ENCODE data around the gene AMOTL1.

Gene AMOTL1

DNA sequence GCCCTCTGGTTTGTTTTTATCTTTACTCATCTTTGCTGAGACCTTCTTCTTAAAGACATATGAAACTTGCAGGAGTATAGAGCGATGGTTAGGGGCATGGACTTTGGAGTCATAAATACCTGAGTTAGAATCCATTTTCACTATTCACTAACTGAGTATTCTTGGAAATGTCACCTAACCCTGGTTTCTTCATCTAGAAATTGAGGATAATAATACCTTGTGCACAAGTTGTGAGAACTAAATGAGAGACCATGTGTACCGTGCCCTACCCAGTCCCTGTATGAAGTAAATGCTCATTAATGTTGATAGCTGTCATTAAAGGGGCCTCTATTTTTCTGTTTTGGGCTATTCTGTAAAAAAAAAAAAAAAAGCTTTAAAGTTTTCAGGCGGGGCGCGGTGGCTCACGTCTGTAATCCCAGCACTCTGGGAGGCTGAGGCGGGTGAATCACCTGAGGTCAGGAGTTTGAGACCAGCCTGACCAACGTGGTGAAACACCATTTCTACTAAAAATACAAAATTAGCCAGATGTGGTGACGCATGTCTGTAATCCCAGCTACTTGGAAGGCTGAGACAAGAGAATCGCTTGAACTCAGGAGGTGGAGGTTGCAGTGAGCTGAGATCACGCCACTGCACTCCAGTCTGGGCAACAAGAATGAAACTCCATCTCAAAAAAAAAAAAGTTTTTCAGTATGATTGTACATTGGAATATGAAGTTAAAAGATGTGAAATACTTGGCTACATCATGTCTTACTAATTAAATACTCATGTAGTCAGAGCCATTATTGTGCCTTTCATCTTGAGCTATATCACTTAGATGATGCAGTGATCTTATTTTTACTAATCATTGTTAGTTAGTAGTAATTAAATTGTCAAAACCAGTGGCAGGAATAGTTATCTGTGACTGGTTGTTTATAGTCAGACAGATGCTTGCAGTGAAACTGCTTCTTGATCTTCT, 95.0 kb downstream of the AMOTL1 start:
- no peak overlapping the region for H3K27ac ChIP-seq (ENCODE audit: low read length)
- no peaks in the 10 kb centered on the region for H3K9me3 ChIP-seq (ENCODE audit: control insufficient read depth, low read depth, low read length)
- H3K4me1 ChIP-seq (ENCODE audit: control insufficient read depth, low read depth, low read length): peaks cover 11% of the 10 kb centered on the region
- no peaks in the 10 kb centered on the region for H3K27me3 ChIP-seq (ENCODE audit: control insufficient read depth, insufficient read depth, low read length)
- peaks cover 33% of the 10 kb centered on the region for H3K36me3 ChIP-seq (ENCODE audit: control insufficient read depth, low read depth, low read length)
- H3K4me3 ChIP-seq (ENCODE audit: low read length): no peak overlapping the region
- no peak overlapping the region for H3K9ac ChIP-seq (ENCODE audit: low read length)

- Histone ChIP-seq H3K4me3 (ENCODE audit: low read length) (no peak overlapping the region), H3K36me3 (ENCODE audit: control insufficient read depth, low read depth, low read length) (peaks cover 33% of the 10 kb centered on the region), H3K4me1 (ENCODE audit: control insufficient read depth, low read depth, low read length) (peaks cover 11% of the 10 kb centered on the region), H3K27me3 (ENCODE audit: control insufficient read depth, insufficient read depth, low read length) (no peaks in the 10 kb centered on the region), H3K9me3 (ENCODE audit: control insufficient read depth, low read depth, low read length) (no peaks in the 10 kb centered on the region), H3K9ac (ENCODE audit: low read length) (no peak overlapping the region), H3K27ac (ENCODE audit: low read length) (no peak overlapping the region)
These were observed 96.4 kb downstream of the AMOTL1 start for GRCh38 chr11:94864506-94865045.

- no peaks in the 10 kb centered on the region for H3K27me3 ChIP-seq (ENCODE audit: control insufficient read depth, insufficient read depth, low read length)
- no peak overlapping the region for H3K9ac ChIP-seq (ENCODE audit: low read length)
- H3K9me3 ChIP-seq (ENCODE audit: control insufficient read depth, low read depth, low read length): no peaks in the 10 kb centered on the region
- H3K27ac ChIP-seq (ENCODE audit: low read length): no peak overlapping the region
- H3K4me1 ChIP-seq (ENCODE audit: control insufficient read depth, low read depth, low read length): peaks cover 11% of the 10 kb centered on the region
- no peak overlapping the region for H3K4me3 ChIP-seq (ENCODE audit: low read length)
- H3K36me3 ChIP-seq (ENCODE audit: control insufficient read depth, low read depth, low read length): peaks cover 37% of the 10 kb centered on the region
These were observed 98.2 kb downstream of the AMOTL1 start for GRCh38 chr11:94866231-94866822.

- no peaks in the 10 kb centered on the region for H3K9me3 ChIP-seq (ENCODE audit: control insufficient read depth, low read depth, low read length)
- H3K27ac ChIP-seq (ENCODE audit: low read length): no peak overlapping the region
- H3K36me3 ChIP-seq (ENCODE audit: control insufficient read depth, low read depth, low read length): peaks cover 35% of the 10 kb centered on the region
- H3K27me3 ChIP-seq (ENCODE audit: control insufficient read depth, insufficient read depth, low read length): no peaks in the 10 kb centered on the region
- no peak overlapping the region for H3K4me3 ChIP-seq (ENCODE audit: low read length)
- peaks cover 11% of the 10 kb centered on the region for H3K4me1 ChIP-seq (ENCODE audit: control insufficient read depth, low read depth, low read length)
- H3K9ac ChIP-seq (ENCODE audit: low read length): no peak overlapping the region
These were observed 99.0 kb downstream of the AMOTL1 start for GRCh38 chr11:94866936-94867795.

DNA sequence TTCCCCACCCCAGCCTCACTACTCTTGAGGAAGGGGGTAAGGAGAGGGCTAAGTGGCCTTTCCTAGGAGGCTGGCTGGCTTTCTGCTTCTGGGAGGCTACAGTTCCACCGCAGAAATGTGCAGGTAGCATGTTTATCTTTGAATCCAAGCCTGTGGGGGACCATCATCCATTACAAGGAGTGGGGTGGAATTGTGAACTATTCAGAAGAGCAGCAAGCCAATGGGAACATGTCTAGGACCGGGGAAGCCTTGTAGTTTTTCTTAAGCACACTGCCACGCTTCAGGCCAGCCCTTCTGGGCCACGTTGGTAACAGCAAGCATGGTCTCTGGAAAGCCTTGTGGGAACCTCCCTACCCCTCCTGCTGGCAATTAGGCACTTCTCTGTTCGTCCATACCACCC, 100.3 kb downstream of the AMOTL1 start:
- H3K27me3 ChIP-seq (ENCODE audit: control insufficient read depth, insufficient read depth, low read length): no peaks in the 10 kb centered on the region
- peaks cover 11% of the 10 kb centered on the region for H3K4me1 ChIP-seq (ENCODE audit: control insufficient read depth, low read depth, low read length)
- no peaks in the 10 kb centered on the region for H3K9me3 ChIP-seq (ENCODE audit: control insufficient read depth, low read depth, low read length)
- H3K4me3 ChIP-seq (ENCODE audit: low read length): no peak overlapping the region
- no peak overlapping the region for H3K9ac ChIP-seq (ENCODE audit: low read length)
- H3K36me3 ChIP-seq (ENCODE audit: control insufficient read depth, low read depth, low read length): peaks cover 35% of the 10 kb centered on the region
- no peak overlapping the region for H3K27ac ChIP-seq (ENCODE audit: low read length)

DNA sequence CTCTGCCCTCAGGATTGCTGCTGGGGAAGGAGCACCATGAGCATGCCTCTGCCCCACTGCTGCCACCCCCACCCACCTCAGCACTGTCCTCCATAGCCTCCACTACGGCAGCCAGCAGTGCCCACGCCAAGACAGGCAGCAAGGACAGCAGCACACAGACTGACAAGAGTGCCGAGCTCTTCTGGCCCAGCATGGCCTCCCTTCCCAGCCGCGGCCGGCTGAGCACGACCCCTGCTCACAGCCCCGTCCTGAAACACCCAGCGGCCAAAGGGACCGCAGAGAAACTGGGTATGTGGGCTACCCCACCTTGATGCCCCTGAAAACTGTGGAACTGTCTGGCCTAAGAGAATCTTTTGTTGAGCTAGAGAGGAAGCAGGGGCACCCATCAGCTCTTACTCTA, 101.0 kb downstream of the AMOTL1 start:
- Histone ChIP-seq H3K4me3 (ENCODE audit: low read length) (no peak overlapping the region), H3K4me1 (ENCODE audit: control insufficient read depth, low read depth, low read length) (peaks cover 11% of the 10 kb centered on the region), H3K27me3 (ENCODE audit: control insufficient read depth, insufficient read depth, low read length) (no peaks in the 10 kb centered on the region), H3K27ac (ENCODE audit: low read length) (no peak overlapping the region), H3K9me3 (ENCODE audit: control insufficient read depth, low read depth, low read length) (no peaks in the 10 kb centered on the region), H3K36me3 (ENCODE audit: control insufficient read depth, low read depth, low read length) (peaks cover 35% of the 10 kb centered on the region), H3K9ac (ENCODE audit: low read length) (no peak overlapping the region)

- no peaks in the 10 kb centered on the region for H3K9me3 ChIP-seq (ENCODE audit: control insufficient read depth, low read depth, low read length)
- H3K36me3 ChIP-seq (ENCODE audit: control insufficient read depth, low read depth, low read length): peaks cover 36% of the 10 kb centered on the region
- H3K27me3 ChIP-seq (ENCODE audit: control insufficient read depth, insufficient read depth, low read length): no peaks in the 10 kb centered on the region
- H3K27ac ChIP-seq (ENCODE audit: low read length): no peak overlapping the region
- peaks cover 11% of the 10 kb centered on the region for H3K4me1 ChIP-seq (ENCODE audit: control insufficient read depth, low read depth, low read length)
- H3K9ac ChIP-seq (ENCODE audit: low read length): no peak overlapping the region
- H3K4me3 ChIP-seq (ENCODE audit: low read length): no peak overlapping the region
These were observed 102.3 kb downstream of the AMOTL1 start for GRCh38 chr11:94870422-94870821.

DNA sequence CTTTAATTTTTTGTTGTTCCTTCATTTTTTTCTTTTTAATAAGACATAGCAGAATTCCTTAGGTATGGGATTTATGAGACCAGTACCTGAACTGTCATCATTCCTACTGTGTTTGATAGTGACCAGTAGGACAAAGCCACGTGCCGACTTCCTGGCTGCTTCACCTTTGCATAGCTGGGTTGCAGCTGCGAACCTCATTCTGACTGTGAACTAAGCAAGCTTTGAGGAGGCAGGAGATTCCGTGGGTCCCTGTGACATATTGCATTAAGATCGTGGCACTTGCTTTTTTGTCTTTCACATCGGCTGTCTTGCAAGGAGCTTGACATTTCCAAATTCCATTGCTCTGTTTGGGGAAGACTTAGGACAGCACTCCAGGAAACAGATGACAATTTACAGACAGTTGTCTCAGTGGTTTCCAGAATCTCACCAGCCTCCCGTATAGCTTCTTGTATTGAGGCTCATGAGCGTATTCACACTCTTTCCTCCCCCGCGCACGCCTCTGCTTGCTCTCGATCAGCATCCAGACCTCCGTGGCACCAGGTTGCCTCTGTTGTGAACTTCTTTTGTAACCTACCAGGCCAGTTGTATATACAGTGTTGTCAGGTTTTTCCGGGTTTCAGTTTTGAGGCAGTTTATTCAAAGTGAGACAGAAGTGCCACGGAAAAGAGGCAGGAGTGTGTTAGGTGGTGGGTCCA, 103.5 kb downstream of the AMOTL1 start:
- H3K4me3 ChIP-seq (ENCODE audit: low read length): no peak overlapping the region
- peaks cover 32% of the 10 kb centered on the region for H3K36me3 ChIP-seq (ENCODE audit: control insufficient read depth, low read depth, low read length)
- H3K27me3 ChIP-seq (ENCODE audit: control insufficient read depth, insufficient read depth, low read length): no peaks in the 10 kb centered on the region
- no peak overlapping the region for H3K9ac ChIP-seq (ENCODE audit: low read length)
- no peak overlapping the region for H3K27ac ChIP-seq (ENCODE audit: low read length)
- H3K4me1 ChIP-seq (ENCODE audit: control insufficient read depth, low read depth, low read length): peaks cover 5% of the 10 kb centered on the region
- no peaks in the 10 kb centered on the region for H3K9me3 ChIP-seq (ENCODE audit: control insufficient read depth, low read depth, low read length)

- Histone ChIP-seq H3K36me3 (ENCODE audit: control insufficient read depth, low read depth, low read length) (peaks cover 37% of the 10 kb centered on the region), H3K4me1 (ENCODE audit: control insufficient read depth, low read depth, low read length) (no peaks in the 10 kb centered on the region), H3K9ac (ENCODE audit: low read length) (no peak overlapping the region), H3K27me3 (ENCODE audit: control insufficient read depth, insufficient read depth, low read length) (no peaks in the 10 kb centered on the region), H3K9me3 (ENCODE audit: control insufficient read depth, low read depth, low read length) (no peaks in the 10 kb centered on the region), H3K27ac (ENCODE audit: low read length) (no peak overlapping the region), H3K4me3 (ENCODE audit: low read length) (no peak overlapping the region)
These were observed 105.9 kb downstream of the AMOTL1 start for GRCh38 chr11:94873916-94874540.

- Histone ChIP-seq H3K4me3 (ENCODE audit: low read length) (no peak overlapping the region), H3K9me3 (ENCODE audit: control insufficient read depth, low read depth, low read length) (no peaks in the 10 kb centered on the region), H3K4me1 (ENCODE audit: control insufficient read depth, low read depth, low read length) (no peaks in the 10 kb centered on the region), H3K27me3 (ENCODE audit: control insufficient read depth, insufficient read depth, low read length) (no peaks in the 10 kb centered on the region), H3K9ac (ENCODE audit: low read length) (no peak overlapping the region), H3K36me3 (ENCODE audit: control insufficient read depth, low read depth, low read length) (peaks cover 17% of the 10 kb centered on the region), H3K27ac (ENCODE audit: low read length) (no peak overlapping the region)
These were observed 108.1 kb downstream of the AMOTL1 start for GRCh38 chr11:94876222-94876621.
